Large intestine (tissue), 3 donors: ENCODE data around the gene PGM2. TPM values are rescaled to one million over a fixed set of nuclear protein-coding genes. Genes with fewer than 3 reads are reported as not detected.
A peak's percentile ranks its signal among the peaks of the same experiment; 100 is the strongest.

Source experiments
- DNase-seq, 2 donors: peaks; one replicate each; pipeline versions ENCODE4 v3.0.0 to v3.0.0-alpha.2; 2013
- H3K27ac ChIP-seq: one replicate; pipeline ENCODE4 v1.5.1; 2013; ENCODE audit warnings: low read length
- H3K27me3 ChIP-seq: 2 replicates; pipeline ENCODE4 v1.6.1; 2013; ENCODE audit warnings: low read length; ENCODE audit not compliant: control insufficient read depth, insufficient read depth
- H3K36me3 ChIP-seq: 2 replicates; pipeline ENCODE4 v1.6.1; 2013; ENCODE audit warnings: low read length; ENCODE audit not compliant: control insufficient read depth, insufficient read depth
- H3K4me1 ChIP-seq: one replicate; pipeline ENCODE4 v1.6.1; 2013; ENCODE audit warnings: low read length; ENCODE audit not compliant: control insufficient read depth, insufficient read depth
- H3K4me3 ChIP-seq: one replicate; pipeline ENCODE4 v1.5.1; 2013; ENCODE audit warnings: low read length
- H3K9me3 ChIP-seq: one replicate; pipeline ENCODE4 v1.6.1; 2013; ENCODE audit warnings: mild to moderate bottlenecking, low read depth, low read length, moderate library complexity; ENCODE audit not compliant: control insufficient read depth
- WGBS: methylation state at CpG from one replicate; pipeline ENCODE4 v1.1.5; 2013; ENCODE audit warnings: low lambda C conversion rate; ENCODE audit not compliant: insufficient coverage; 5-methylcytosine and 5-hydroxymethylcytosine counted together
- polyA plus RNA-seq: library from polyadenylated mRNA; unstranded; fragments of 120-200 nt; gene quantifications from one replicate; pipeline ENCODE4 v1.2.1, GENCODE V29; 2013

The PGM2 gene
- polyA plus RNA-seq, 1 donor = 35.3 TPM

DNA sequence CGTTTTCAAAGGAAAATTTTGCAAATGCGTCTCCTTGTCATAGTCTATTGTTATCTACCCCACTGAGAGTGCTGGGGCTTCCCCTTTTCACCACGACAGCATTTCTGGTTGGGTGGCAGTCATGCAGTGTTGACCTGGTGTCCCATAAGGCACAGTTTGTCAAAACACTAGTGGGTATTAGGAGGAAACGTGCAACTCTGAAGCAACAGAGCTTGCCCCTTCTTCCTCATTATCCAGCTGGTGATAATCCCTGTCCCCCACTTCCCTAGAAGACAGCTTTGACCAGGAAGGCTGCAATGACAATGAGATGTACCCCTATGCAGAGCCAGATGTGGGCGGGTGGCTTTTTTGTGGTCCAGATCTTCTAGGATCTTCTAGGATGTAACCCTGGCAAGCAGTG is 66.2 kb downstream of the PGM2 start:
- no peak overlapping the region for H3K27ac ChIP-seq
- no peak overlapping the region for H3K4me3 ChIP-seq
- H3K4me1 ChIP-seq = peaks cover 5% of the 10 kb centered on the region

DNA sequence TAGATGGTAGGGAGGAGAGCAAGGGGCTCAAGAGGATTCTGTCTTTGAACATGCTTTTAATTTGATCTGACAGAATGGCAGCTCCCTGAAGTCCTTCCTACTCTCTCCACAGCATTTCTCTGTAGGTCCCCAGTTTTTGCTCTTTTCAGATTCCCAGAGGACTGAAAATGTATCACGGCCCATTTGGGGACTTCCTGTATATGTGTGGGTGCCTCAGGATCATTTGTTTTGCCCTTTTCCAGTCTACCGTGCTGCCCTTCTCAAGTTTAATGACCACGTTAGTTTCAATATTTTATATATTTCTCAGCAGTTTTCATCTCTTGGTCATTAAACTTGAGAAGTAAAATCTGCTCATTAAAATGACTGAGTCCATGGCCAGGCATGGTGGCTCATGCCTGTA is 66.7 kb downstream of the PGM2 start:
- DNase-seq = no peak
- Histone ChIP-seq H3K4me3 (no peak overlapping the region), H3K27me3 (peaks cover 25% of the 10 kb centered on the region), H3K27ac (no peak overlapping the region), H3K4me1 (peaks cover 5% of the 10 kb centered on the region), H3K36me3 (no peaks in the 10 kb centered on the region), H3K9me3 (peaks cover 7% of the 10 kb centered on the region)
- WGBS = 86% methylated on average over 2 of the region's 3 CpGs

More for the DNA sequence above, 66.2 kb downstream of the PGM2 start:
- DNase-seq = no peak
- Histone ChIP-seq H3K36me3 (no peaks in the 10 kb centered on the region), H3K27me3 (peaks cover 26% of the 10 kb centered on the region), H3K9me3 (peaks cover 7% of the 10 kb centered on the region)
- WGBS = no CpG with 5 or more reads among the region's 5 CpGs

DNA sequence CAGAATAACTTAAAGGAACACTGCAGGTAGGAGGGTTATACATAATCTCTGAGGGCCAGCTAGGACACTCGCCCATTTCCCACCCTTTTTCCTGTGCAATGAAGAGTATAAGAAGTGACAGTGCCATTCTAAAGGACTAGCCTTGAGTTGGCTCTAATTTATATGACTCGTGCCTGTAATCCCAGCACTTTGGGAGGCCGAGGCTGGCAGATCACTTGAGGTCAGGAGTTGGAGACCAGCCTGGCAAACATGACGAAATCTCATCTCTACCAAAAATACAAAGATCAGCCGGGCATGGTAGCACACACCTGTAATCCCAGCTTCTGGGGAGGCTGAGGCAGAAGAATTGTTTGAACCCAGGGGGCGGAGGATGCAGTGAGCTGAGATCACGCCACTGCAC is 68.8 kb downstream of the PGM2 start:
- no peak for DNase-seq
- H3K4me1 ChIP-seq = peaks cover 3% of the 10 kb centered on the region
- no CpG with 5 or more reads among the region's 7 CpGs for WGBS
- no peaks in the 10 kb centered on the region for H3K36me3 ChIP-seq
- H3K27ac ChIP-seq = no peak overlapping the region
- peaks cover 13% of the 10 kb centered on the region for H3K27me3 ChIP-seq
- H3K4me3 ChIP-seq = no peak overlapping the region
- peaks cover 6% of the 10 kb centered on the region for H3K9me3 ChIP-seq

DNA sequence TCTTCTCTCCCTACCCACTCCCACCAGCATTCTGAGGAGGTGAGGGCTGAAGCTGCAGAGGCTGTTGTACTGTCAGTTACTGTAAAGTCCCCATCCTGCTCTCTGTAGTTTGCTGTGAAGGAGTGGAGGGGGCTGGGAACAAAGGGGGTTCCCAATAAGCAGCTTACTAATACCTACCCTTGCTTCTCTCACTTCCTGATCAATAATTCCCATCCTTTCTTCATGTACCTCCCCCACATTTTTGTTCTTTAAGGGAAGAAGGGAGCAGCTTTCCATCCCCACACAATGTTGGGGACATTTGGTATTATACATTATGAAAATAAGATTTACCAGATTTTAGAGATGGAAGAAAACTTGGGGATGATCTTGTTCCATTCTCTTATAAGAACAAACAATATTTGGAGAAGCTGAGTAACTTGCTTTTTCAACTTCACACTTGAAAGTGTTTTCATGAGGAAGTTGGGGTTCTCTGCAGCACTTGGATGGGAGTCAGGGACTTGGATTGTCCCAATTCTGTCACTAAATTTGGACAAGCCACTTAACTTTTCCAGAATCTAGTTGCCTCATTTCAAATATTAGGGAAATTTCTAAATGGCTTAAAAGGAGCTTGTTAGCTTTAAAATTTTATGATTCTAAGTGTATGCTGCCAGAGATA is 69.8 kb downstream of the PGM2 start:
- no peak for DNase-seq
- peaks cover 6% of the 10 kb centered on the region for H3K27me3 ChIP-seq
- no peaks in the 10 kb centered on the region for H3K9me3 ChIP-seq
- H3K36me3 ChIP-seq = no peaks in the 10 kb centered on the region
- H3K27ac ChIP-seq = no peak overlapping the region
- H3K4me3 ChIP-seq = no peak overlapping the region
- no peaks in the 10 kb centered on the region for H3K4me1 ChIP-seq

DNA sequence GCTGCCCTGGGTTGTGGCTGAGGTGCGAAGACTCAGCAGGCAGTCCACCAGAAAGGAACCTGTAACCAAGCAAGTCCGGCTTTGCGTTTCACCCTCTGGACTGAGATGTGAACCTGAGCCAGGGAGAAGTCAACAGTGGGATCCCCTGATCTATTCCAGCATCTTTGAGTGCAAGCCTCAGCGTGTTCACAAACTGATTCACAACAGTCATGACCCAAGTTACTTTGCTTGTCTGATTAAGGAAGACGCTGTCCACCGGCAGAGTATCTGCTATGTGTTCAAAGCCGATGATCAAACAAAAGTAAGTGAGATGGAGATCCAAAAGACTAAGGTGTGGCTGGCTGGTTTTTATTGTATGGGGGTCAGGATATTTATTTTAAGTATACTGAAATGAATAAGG is 75.7 kb downstream of the PGM2 start:
- H3K27ac ChIP-seq = no peak overlapping the region
- WGBS = 60% methylated on average over 1 of the region's 7 CpGs
- peaks cover 2% of the 10 kb centered on the region for H3K4me1 ChIP-seq
- no peaks in the 10 kb centered on the region for H3K9me3 ChIP-seq
- H3K36me3 ChIP-seq = no peaks in the 10 kb centered on the region
- DNase-seq = no peak
- no peak overlapping the region for H3K4me3 ChIP-seq
- no peaks in the 10 kb centered on the region for H3K27me3 ChIP-seq

DNA sequence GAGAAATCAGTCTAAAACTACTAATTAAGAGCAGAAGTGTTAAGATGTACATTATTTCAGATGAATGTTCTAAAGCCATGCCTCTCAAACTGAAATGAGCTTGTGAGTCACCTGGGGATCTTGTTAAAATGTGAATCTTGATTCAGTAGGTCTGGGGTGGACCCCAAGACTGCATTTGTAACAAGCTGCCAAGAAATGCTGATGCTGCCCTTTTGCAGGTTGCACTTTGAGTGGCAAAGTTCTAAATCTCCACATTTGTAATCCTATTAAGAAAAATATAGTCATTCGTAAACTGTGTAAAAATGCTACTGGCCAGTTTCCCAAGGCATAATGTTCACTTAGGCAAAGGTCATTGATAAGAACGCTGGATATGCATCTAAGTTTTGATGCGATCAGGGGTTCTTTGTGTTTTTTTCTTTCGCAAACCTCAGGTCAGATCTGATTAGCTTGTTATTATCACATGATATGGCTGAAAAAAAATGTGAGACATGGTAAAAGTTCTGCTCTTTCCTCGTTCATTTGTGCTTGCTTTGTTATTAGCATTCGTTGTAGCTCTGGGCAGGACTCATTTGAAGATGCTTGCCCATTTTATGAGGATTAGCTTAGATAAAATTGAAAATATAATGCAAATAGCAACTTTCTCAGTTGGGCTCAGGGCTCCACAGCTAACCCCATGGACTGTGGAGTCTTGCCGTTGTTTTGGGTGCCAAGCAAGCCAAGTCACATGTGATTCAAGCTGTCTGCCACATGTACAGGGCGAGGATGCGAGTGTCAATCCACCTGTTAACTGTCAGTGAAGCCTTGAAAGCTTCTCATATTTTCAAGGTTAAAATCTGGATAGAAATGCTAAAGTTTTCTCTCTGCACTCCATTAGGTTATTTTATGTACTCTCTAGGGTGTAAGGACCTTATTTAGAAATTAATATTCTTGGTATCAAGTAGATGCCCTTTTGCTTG is 76.5 kb downstream of the PGM2 start:
- WGBS = 17% methylated on average over 1 of the region's 9 CpGs
- peak in 1 of 2 donors; percentile 29 for DNase-seq
- H3K36me3 ChIP-seq = no peaks in the 10 kb centered on the region
- peaks cover 2% of the 10 kb centered on the region for H3K4me1 ChIP-seq
- no peaks in the 10 kb centered on the region for H3K27me3 ChIP-seq
- H3K9me3 ChIP-seq = no peaks in the 10 kb centered on the region
- H3K4me3 ChIP-seq = no peak overlapping the region
- H3K27ac ChIP-seq = no peak overlapping the region

DNA sequence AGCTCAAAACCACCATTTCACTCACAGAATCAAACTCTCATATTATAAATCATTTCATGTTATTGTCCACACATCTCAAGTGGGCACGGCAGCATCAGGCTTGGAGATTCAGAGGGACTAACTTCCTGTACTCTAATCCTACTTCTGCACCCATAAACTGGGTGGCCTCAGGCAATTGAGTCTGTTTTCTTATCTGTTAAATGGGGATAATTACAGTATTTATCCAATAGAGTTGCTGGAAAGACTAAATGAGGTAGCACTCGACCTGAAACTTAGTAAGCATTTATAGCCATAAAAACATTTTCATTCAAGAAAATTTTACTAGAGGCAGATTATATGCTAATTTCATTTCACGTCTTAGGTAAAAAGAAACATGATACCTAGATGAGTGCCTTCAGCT is 77.4 kb downstream of the PGM2 start:
- no peak for DNase-seq
- no peaks in the 10 kb centered on the region for H3K27me3 ChIP-seq
- no peak overlapping the region for H3K4me3 ChIP-seq
- H3K9me3 ChIP-seq = no peaks in the 10 kb centered on the region
- H3K27ac ChIP-seq = no peak overlapping the region
- 100% methylated on average over 1 of the region's 3 CpGs for WGBS
- H3K4me1 ChIP-seq = peaks cover 2% of the 10 kb centered on the region
- no peaks in the 10 kb centered on the region for H3K36me3 ChIP-seq

DNA sequence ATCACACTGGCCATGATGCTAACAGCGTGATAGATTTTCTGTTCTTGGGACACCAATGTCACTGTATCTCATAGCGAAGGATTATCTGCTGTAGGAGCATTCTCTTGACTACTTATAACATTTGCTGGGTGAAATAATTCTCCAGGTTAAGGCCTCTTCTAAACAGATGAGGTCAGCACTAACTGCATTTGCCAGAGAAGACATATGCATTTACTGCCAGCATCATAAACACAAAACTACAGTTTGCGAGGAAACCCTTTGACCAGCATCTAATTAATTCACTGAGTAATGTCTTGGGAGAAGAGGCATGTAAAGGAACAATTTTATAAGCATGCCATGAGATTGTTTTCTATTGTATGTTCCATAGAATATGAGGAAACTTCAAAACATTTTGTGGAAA is 78.3 kb downstream of the PGM2 start:
- no peaks in the 10 kb centered on the region for H3K36me3 ChIP-seq
- WGBS = 86% methylated on average over 1 of the region's 3 CpGs
- no peak overlapping the region for H3K4me3 ChIP-seq
- no peak for DNase-seq
- H3K9me3 ChIP-seq = no peaks in the 10 kb centered on the region
- H3K27me3 ChIP-seq = no peaks in the 10 kb centered on the region
- no peak overlapping the region for H3K27ac ChIP-seq
- H3K4me1 ChIP-seq = peaks cover 2% of the 10 kb centered on the region

DNA sequence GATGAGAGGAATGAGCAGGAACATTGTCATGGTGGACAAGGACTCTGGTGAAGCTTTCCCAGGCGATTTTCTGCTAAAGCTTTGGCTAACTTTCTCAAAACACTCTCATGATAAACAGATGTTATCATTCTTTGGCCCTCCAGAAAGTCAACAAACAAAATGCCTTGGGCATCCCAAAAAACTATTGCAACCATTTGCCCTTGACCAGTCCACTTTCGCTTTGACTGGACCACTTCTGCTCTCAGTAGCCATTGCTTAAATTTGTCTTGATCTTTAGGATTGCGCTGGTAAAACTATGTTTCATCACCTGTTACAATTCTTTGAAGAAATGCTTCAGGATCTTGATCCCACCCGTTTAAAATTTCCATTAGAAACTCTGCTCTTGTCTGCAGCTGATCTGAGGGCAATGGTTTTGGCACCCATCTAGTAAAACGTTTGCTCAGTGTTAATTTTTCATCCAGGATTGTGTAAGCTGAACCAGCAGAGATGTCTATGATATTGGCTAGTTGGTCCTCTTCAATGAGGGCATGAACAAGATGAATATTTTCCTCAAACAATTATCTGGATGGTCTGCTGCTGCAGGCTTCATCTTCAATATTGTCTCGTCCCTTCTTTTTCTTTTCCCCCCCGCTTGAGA is 79.2 kb downstream of the PGM2 start:
- no peaks in the 10 kb centered on the region for H3K27me3 ChIP-seq
- WGBS = 100% methylated on average over 1 of the region's 7 CpGs

DNA sequence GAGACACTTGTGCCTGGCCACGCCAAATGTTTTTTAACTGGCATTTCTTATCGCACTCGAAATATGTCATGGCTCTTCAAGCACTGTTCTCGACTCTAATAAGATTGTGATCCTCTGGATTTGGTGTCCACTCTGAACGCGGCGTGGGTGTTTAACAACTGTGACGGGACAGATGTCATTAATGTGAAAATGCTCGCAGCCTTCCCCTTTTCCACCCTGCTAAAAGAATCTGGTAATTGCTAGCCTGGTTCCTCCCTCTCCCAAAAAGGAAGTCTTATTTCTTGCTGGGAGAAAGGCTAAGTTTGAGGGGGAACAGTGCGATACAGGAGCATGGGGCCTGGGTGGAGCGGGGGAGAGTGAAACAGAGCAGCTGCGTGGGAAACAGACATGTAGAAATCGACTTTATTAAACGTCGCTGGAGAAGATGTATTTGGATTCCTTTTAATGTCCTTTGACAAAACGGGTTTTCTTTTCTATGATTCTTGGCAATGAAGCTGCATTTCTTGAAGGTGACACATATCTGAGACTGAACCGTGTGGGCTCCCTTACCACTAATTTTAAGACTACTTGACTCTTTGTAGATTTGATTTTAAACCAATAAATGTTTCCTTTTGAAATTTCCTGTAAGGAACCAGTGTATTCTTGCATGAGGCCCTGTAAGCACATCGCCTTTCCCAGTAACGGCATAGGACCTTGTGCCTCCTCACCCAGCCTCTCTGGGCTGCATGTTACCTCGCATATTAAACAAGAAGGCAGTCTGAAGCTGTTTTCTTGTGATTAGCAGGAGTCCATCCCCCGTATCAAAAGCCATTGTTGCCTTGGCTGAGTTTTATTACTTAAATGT is 82.2 kb downstream of the PGM2 start:
- 90% methylated on average over 2 of the region's 21 CpGs for WGBS
- Histone ChIP-seq H3K36me3 (no peaks in the 10 kb centered on the region), H3K27ac (no peak overlapping the region), H3K4me1 (no peaks in the 10 kb centered on the region), H3K4me3 (no peak overlapping the region), H3K27me3 (no peaks in the 10 kb centered on the region), H3K9me3 (no peaks in the 10 kb centered on the region)
- no peak for DNase-seq

More for the DNA sequence above, 79.2 kb downstream of the PGM2 start:
- H3K4me1 ChIP-seq = peaks cover 2% of the 10 kb centered on the region
- no peak overlapping the region for H3K27ac ChIP-seq
- DNase-seq = no peak
- no peaks in the 10 kb centered on the region for H3K36me3 ChIP-seq
- H3K9me3 ChIP-seq = no peaks in the 10 kb centered on the region
- H3K4me3 ChIP-seq = no peak overlapping the region
